OCI-LY7 (cell line): ENCODE measurements around the gene SERF2. TPM values are rescaled to one million over a fixed set of nuclear protein-coding genes. Genes with fewer than 3 reads are reported as not detected.

Source experiments
- BruUV-seq: library from RNA; stranded (reverse); fragments of 400-500 nt; replicated peaks from 2 replicates; lab custom pipeline; 2021; lab: Mats Ljungman, UMichigan
- CTCF ChIA-PET: fragments of 300-600 bp; sonication (Branson Sonifier 250); formaldehyde crosslinking; loops from one replicate; lab custom pipeline; 2022; ENCODE audit warnings: antibody characterized with exemption; ENCODE audit not compliant: unreplicated experiment; lab: Charles Lee
- POLR2A ChIA-PET: fragments of 300-600 bp; sonication (Branson Sonifier 250); formaldehyde crosslinking; loops from one replicate; lab custom pipeline; 2022; ENCODE audit warnings: antibody characterized with exemption; lab: Charles Lee
- DNase-seq: peaks from one replicate; pipeline ENCODE4 v3.0.0-alpha.2; 2015; ENCODE audit warnings: low spot score
- H2AFZ ChIP-seq: fragments of 200-600 bp; sonication (generic), shearing (Covaris generic); 2 replicates; pipeline ENCODE4 v1.6.1; 2014; ENCODE audit warnings: mild to moderate bottlenecking, antibody characterized with exemption, low read length, moderate library complexity
- H3K27ac ChIP-seq: fragments of 200-600 bp; sonication (generic); 2 replicates; pipeline ENCODE4 v1.5.1; 2014; ENCODE audit warnings: mixed run types, low read depth, mild to moderate bottlenecking, moderate library complexity, low read length, inconsistent platforms; ENCODE audit not compliant: poor library complexity, severe bottlenecking
- H3K36me3 ChIP-seq: fragments of 200-600 bp; sonication (generic); 2 replicates; pipeline ENCODE4 v1.6.1; 2014; ENCODE audit warnings: mild to moderate bottlenecking, antibody characterized with exemption, low read length, moderate library complexity, mixed read lengths; ENCODE audit not compliant: insufficient read depth
- H3K4me1 ChIP-seq: fragments of 200-600 bp; sonication (generic); 2 replicates; pipeline ENCODE4 v1.5.1; 2014; ENCODE audit warnings: mild to moderate bottlenecking, low read length; ENCODE audit not compliant: insufficient read depth, poor library complexity, severe bottlenecking
- H3K4me2 ChIP-seq: fragments of 200-600 bp; sonication (generic); 2 replicates; pipeline ENCODE4 v1.6.1; 2014; ENCODE audit warnings: mild to moderate bottlenecking, low read length
- H3K4me3 ChIP-seq: fragments of 200-600 bp; sonication (generic); 2 replicates; pipeline ENCODE4 v1.5.1; 2014; ENCODE audit warnings: mild to moderate bottlenecking, low read depth, low read length; ENCODE audit not compliant: poor library complexity, severe bottlenecking
- H3K79me2 ChIP-seq: fragments of 200-600 bp; sonication (generic); 2 replicates; pipeline ENCODE4 v1.6.1; 2016; ENCODE audit warnings: low read depth, mild to moderate bottlenecking, low read length, moderate library complexity, mixed read lengths; ENCODE audit not compliant: insufficient read depth
- H3K9me2 ChIP-seq: fragments of 200-600 bp; sonication (generic); 2 replicates; pipeline ENCODE4 v1.6.1; 2016; ENCODE audit warnings: mild to moderate bottlenecking, low read length, mixed read lengths; ENCODE audit not compliant: insufficient read depth
- H3K9me3 ChIP-seq: fragments of 200-600 bp; sonication (generic); 2 replicates; pipeline ENCODE4 v1.6.1; 2014; ENCODE audit warnings: mild to moderate bottlenecking, mixed run types, low read length, mixed read lengths
- H4K20me1 ChIP-seq: fragments of 200-600 bp; sonication (generic); 2 replicates; pipeline ENCODE4 v1.6.1; 2014; ENCODE audit warnings: mild to moderate bottlenecking, antibody characterized with exemption, low read length, moderate library complexity, mixed read lengths; ENCODE audit not compliant: insufficient read depth
- CTCF ChIP-seq: fragments of 200-600 bp; sonication (generic); conservative IDR thresholded peaks from 2 replicates; pipeline ENCODE4 v1.5.1; 2014; ENCODE audit warnings: mild to moderate bottlenecking, antibody characterized with exemption, low read length, moderate library complexity, mixed read lengths
- EZH2phosphoT487 ChIP-seq: fragments of 200-600 bp; sonication (generic); IDR thresholded peaks from 2 replicates; pipeline ENCODE4 v1.6.1; 2018; ENCODE audit warnings: low read depth, borderline replicate concordance, mild to moderate bottlenecking, mixed run types, antibody characterized with exemption, low read length, moderate library complexity, mixed read lengths
- intact Hi-C: fragments of 100-400 bp; cut with micrococcal nuclease; formaldehyde crosslinking; loops from one replicate; pipeline ENCODE4 v1.10.0; 2022; ENCODE audit not compliant: unreplicated experiment
- total RNA-seq, 2 experiments: library from RNA; depleted of rRNA in 1 of 2; stranded (reverse); fragments of >200 nt in 1 of 2; shearing (Covaris generic) in 1 of 2; gene quantifications; 2 replicates each; pipeline ENCODE4 v1.2.3, GENCODE V29; 2014 to 2022

The SERF2 gene
- total RNA-seq, 2 experiments from 2014 or later: 581 to 1,370 TPM

GRCh38 chr15:43796566-43796965, 4.4 kb downstream of the SERF2 start:
- CTCF ChIA-PET: interaction anchor here (0.6 kb wide), 1 partner anchor 26 kb away, joined by 3 read pairs; no protein-coding TSS in a partner anchor
- Histone ChIP-seq H3K9me3 (no peaks in the 10 kb centered on the region), H2AFZ (no peak overlapping the region), H3K36me3 (peaks cover 74% of the 10 kb centered on the region), H3K4me1 (peaks cover 79% of the 10 kb centered on the region), H3K9me2 (no peaks in the 10 kb centered on the region), H3K27ac (peak overlapping the region; percentile 97), H3K4me2 (peak overlapping the region; percentile 97; the same call in 1 of the 2 replicates), H3K4me3 (no peak overlapping the region), H4K20me1 (peaks cover 19% of the 10 kb centered on the region), H3K79me2 (peaks cover 44% of the 10 kb centered on the region)
- BruUV-seq: no TSS peak
- no peak for TF ChIP-seq EZH2phosphoT487
- DNase-seq: no peak
- intact Hi-C loops: no loop called here
- POLR2A ChIA-PET: interaction anchor here (0.6 to 2.9 kb wide), 8 partner anchors 8 to 162 kb away, joined by 3 to 14 read pairs (median 5); partner anchors contain the start of genes ELL3 and MFAP1

GRCh38 chr15:43799209-43799944, 7.3 kb downstream of the SERF2 start:
- ChIA-PET POLR2A (interaction anchor here (0.6 to 5.4 kb wide), 8 partner anchors 10 to 33 kb away, joined by 3 to 28 read pairs (median 8); partner anchors contain the start of genes ELL3 and MFAP1), CTCF (no interaction called here)
- H3K4me3 ChIP-seq: peak overlapping the region; percentile 92
- peak overlapping the region; percentile 83 for H3K4me2 ChIP-seq
- H3K79me2 ChIP-seq: peaks cover 29% of the 10 kb centered on the region
- peak overlapping the region; percentile 97 for H3K27ac ChIP-seq
- H2AFZ ChIP-seq: no peak overlapping the region; the same call in 1 of the 2 replicates
- H3K4me1 ChIP-seq: peaks cover 71% of the 10 kb centered on the region
- peak; percentile 88 for DNase-seq
- no peaks in the 10 kb centered on the region for H3K9me3 ChIP-seq
- no TSS peak for BruUV-seq
- no peaks in the 10 kb centered on the region for H3K9me2 ChIP-seq
- peaks cover 6% of the 10 kb centered on the region; the same call in 1 of the 2 replicates for H4K20me1 ChIP-seq
- H3K36me3 ChIP-seq: peaks cover 80% of the 10 kb centered on the region
- intact Hi-C loops: no loop called here
- TF ChIP-seq CTCF (peak; percentile 76), EZH2phosphoT487 (no peak)

GRCh38 chr15:43799945-43800285, 7.8 kb downstream of the SERF2 start, which contains the start of gene SERINC4:
SERINC4 (minus strand) TSS chr15:43800220; CDS start chr15:43799986, 234 bp downstream.
- BruUV-seq: no TSS peak
- H3K9me2 ChIP-seq: no peaks in the 10 kb centered on the region

More at GRCh38 chr15:43799945-43800285, 7.8 kb downstream of the SERF2 start, which contains the start of gene SERINC4:
- Histone ChIP-seq H3K4me2 (peak within 1 kb of the TSS; percentile 83), H3K9me3 (no peaks in the 10 kb centered on the region), H3K4me3 (peak within 1 kb of the TSS; percentile 92), H3K36me3 (peaks cover 80% of the 10 kb centered on the region), H3K4me1 (peaks cover 65% of the 10 kb centered on the region), H3K79me2 (peaks cover 24% of the 10 kb centered on the region), H2AFZ (no peak within 1 kb of the TSS; the same call in 1 of the 2 replicates), H4K20me1 (peaks cover 6% of the 10 kb centered on the region; the same call in 1 of the 2 replicates), H3K27ac (peak within 1 kb of the TSS; percentile 97)
- DNase-seq: peak; percentile 33
- ChIA-PET CTCF (interaction anchor here (0.9 to 1.7 kb wide), 2 partner anchors 9 to 11 kb away, joined by 4 to 6 read pairs; no protein-coding TSS in a partner anchor), POLR2A (interaction anchor here (0.9 to 5.4 kb wide), 9 partner anchors 8 to 30 kb away, joined by 3 to 28 read pairs (median 7); partner anchors contain the start of genes ELL3 and MFAP1)
- TF ChIP-seq EZH2phosphoT487 (no peak), CTCF (no peak)
- intact Hi-C loops: no loop called here
